Dermis microvascular lymphatic vessel endothelial cell (primary cell): ENCODE results near the gene ATP5ME. TPM values are rescaled to one million over a fixed set of nuclear protein-coding genes. Genes with fewer than 3 reads are reported as not detected.
"Not testable (repeated sequence)": the region's sequence is repeated elsewhere in the genome, so short reads cannot be mapped to it uniquely, and the experiment has no call there.

Experiments
- DNase-seq, 2 donors: peaks; one replicate each; pipeline versions ENCODE4 v3.0.0 to v3.0.0-alpha.2; 2010; ENCODE audit warnings: low read depth in 2 of 2
- total RNA-seq: library from RNA; depleted of rRNA; stranded (reverse); fragments of >200 nt; gene quantifications from 2 replicates; pipeline ENCODE4 v1.2.1, GENCODE V29; 2014

The ATP5ME gene
- total RNA-seq, 1 donor from 2014 or later: 209 TPM

- DNase-seq: no peak
Observed at GRCh38 chr4:656436-657337, 17.4 kb downstream of the ATP5ME start.

- no peak for DNase-seq
Observed at GRCh38 chr4:655464-656151, 18.5 kb downstream of the ATP5ME start.

- DNase-seq: no peak
Observed at GRCh38 chr4:654871-655463, 19.1 kb downstream of the ATP5ME start.

- no peak for DNase-seq
Observed at GRCh38 chr4:654503-654845, 19.6 kb downstream of the ATP5ME start.

- no peak for DNase-seq
Observed at GRCh38 chr4:653831-654502, 20.1 kb downstream of the ATP5ME start.

GRCh38 chr4:653080-653821, 20.8 kb downstream of the ATP5ME start:
- DNase-seq: no peak

- DNase-seq: no peak
Observed at GRCh38 chr4:651884-652642, 22.0 kb downstream of the ATP5ME start.

GRCh38 chr4:650951-651883, 22.9 kb downstream of the ATP5ME start:
- no peak for DNase-seq

GRCh38 chr4:650461-650860, 23.6 kb downstream of the ATP5ME start:
- DNase-seq: no peak

- DNase-seq: no peak
Observed at GRCh38 chr4:649751-650310, 24.2 kb downstream of the ATP5ME start.

- no peak for DNase-seq
Observed at GRCh38 chr4:649293-649625, 24.8 kb downstream of the ATP5ME start.

GRCh38 chr4:648579-649292, 25.3 kb downstream of the ATP5ME start:
- no peak for DNase-seq

- DNase-seq: no peak
Observed at GRCh38 chr4:647481-647880, 26.6 kb downstream of the ATP5ME start.

- no peak for DNase-seq
Observed at GRCh38 chr4:646460-646859, 27.6 kb downstream of the ATP5ME start.

GRCh38 chr4:642366-642765, 31.7 kb downstream of the ATP5ME start:
- not testable (repeated sequence) for DNase-seq

- no peak for DNase-seq
Observed at GRCh38 chr4:637536-638280, 36.4 kb downstream of the ATP5ME start.

- no peak for DNase-seq
Observed at GRCh38 chr4:636628-637159, 37.4 kb downstream of the ATP5ME start.
